Measurements from ENCODE around the gene SMG6.

The SMG6 gene

DNA sequence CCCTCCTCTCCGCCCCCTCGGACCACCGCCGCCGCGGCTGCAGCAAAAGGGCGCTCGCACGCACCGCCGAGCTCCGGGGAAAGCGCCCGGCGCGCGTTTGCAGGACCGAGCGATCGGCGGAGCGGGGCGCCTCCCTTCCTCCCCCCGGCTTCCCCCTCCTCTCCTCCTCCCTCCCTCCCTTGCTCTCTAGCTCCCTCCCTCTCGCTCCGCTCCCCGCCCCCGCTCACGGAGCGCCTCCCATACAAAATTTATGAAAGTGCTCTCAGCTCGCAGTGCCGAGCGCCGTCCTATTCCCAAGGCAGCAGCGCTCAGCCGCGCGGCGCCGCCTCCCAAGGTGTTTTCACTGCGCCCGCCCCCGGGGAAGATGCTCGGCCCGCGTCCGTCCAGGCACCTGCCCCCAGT, 278.4 kb downstream of the SMG6 start, which contains the start of gene RTN4RL1 (continued):
- TF ChIP-seq ZNF501 (tag by site-specific recombination; IDR thresholded peaks at IDR 0.05) (0 out of 2 replicates have a peak, but pooled peaks have one; percentile 12), PRDM4 (tag by site-specific recombination; IDR thresholded peaks at IDR 0.05) (peak; percentile 36; the same call in 1 of the 2 replicates), GLI2 (tag by site-specific recombination; IDR thresholded peaks at IDR 0.05; ENCODE audit: borderline replicate concordance, low read depth) (no peak), ZBTB8A (tag by site-specific recombination; IDR thresholded peaks at IDR 0.05) (peak; percentile 10; the same call in 1 of the 2 replicates), SP2 (tag by site-specific recombination; IDR thresholded peaks at IDR 0.05) (peak; percentile 89), ZBTB48 (tag by site-specific recombination; IDR thresholded peaks at IDR 0.05) (0 out of 2 replicates have a peak, but pooled peaks have one; percentile 12), PRDM1 (tag by site-specific recombination; IDR thresholded peaks at IDR 0.05) (peak; percentile 58; the same call in 1 of the 2 replicates), KLF7 (tag by site-specific recombination; IDR thresholded peaks at IDR 0.05; ENCODE audit: borderline replicate concordance) (peak; percentile 61; the same call in 1 of the 2 replicates), GLIS2 (tag by site-specific recombination; IDR thresholded peaks at IDR 0.05) (peak; percentile 60; the same call in 1 of the 2 replicates), ZNF274 (IDR thresholded peaks at IDR 0.05; ENCODE audit: low read length) (no peak), ZNF274 (tag by site-specific recombination; IDR thresholded peaks at IDR 0.05; ENCODE audit: borderline replicate concordance) (no peak), ZFHX2 (tag by site-specific recombination; conservative IDR thresholded peaks at IDR 0.05) (peak; percentile 88), ZFP3 (tag by site-specific recombination; IDR thresholded peaks at IDR 0.05; ENCODE audit: low read depth) (no peak), MZF1 (tag by site-specific recombination; IDR thresholded peaks at IDR 0.05; ENCODE audit: borderline replicate concordance) (no peak), CTCF (tag by site-specific recombination; IDR thresholded peaks at IDR 0.05) (peak; percentile 88), HOXC10 (CRISPR knock-in tag; IDR thresholded peaks at IDR 0.05) (no peak), ZNF623 (tag by site-specific recombination; IDR thresholded peaks at IDR 0.05) (no peak), ZBTB1 (tag by site-specific recombination; IDR thresholded peaks at IDR 0.05) (no peak), ZNF843 (tag by site-specific recombination; IDR thresholded peaks at IDR 0.05) (peak; percentile 39; the same call in 1 of the 2 replicates), ZIC2 (tag by site-specific recombination; IDR thresholded peaks at IDR 0.05) (no peak), ZBTB44 (tag by site-specific recombination; IDR thresholded peaks at IDR 0.05) (no peak), ZNF514 (tag by site-specific recombination; IDR thresholded peaks at IDR 0.05) (no peak), WT1 (tag by site-specific recombination; IDR thresholded peaks at IDR 0.05) (peak; percentile 91), ZNF335 (tag by site-specific recombination; conservative IDR thresholded peaks at IDR 0.05) (peak; percentile 71; the same call in 1 of the 2 replicates), ZNF112 (tag by site-specific recombination; IDR thresholded peaks at IDR 0.05) (no peak)
- TF ChIP-seq, protein P1, sequence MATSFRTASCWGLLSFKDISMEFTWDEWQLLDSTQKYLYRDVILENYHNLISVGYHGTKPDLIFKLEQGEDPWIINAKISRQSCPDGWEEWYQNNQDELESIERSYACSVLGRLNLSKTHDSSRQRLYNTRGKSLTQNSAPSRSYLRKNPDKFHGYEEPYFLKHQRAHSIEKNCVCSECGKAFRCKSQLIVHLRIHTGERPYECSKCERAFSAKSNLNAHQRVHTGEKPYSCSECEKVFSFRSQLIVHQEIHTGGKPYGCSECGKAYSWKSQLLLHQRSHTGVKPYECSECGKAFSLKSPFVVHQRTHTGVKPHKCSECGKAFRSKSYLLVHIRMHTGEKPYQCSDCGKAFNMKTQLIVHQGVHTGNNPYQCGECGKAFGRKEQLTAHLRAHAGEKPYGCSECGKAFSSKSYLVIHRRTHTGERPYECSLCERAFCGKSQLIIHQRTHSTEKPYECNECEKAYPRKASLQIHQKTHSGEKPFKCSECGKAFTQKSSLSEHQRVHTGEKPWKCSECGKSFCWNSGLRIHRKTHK (tag by site-specific recombination; IDR thresholded peaks at IDR 0.05): no peak
- TF ChIP-seq, protein P2, sequence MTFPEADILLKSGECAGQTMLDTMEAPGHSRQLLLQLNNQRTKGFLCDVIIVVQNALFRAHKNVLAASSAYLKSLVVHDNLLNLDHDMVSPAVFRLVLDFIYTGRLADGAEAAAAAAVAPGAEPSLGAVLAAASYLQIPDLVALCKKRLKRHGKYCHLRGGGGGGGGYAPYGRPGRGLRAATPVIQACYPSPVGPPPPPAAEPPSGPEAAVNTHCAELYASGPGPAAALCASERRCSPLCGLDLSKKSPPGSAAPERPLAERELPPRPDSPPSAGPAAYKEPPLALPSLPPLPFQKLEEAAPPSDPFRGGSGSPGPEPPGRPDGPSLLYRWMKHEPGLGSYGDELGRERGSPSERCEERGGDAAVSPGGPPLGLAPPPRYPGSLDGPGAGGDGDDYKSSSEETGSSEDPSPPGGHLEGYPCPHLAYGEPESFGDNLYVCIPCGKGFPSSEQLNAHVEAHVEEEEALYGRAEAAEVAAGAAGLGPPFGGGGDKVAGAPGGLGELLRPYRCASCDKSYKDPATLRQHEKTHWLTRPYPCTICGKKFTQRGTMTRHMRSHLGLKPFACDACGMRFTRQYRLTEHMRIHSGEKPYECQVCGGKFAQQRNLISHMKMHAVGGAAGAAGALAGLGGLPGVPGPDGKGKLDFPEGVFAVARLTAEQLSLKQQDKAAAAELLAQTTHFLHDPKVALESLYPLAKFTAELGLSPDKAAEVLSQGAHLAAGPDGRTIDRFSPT (tag by site-specific recombination; IDR thresholded peaks at IDR 0.05): no peak
- TF ChIP-seq, protein P3, sequence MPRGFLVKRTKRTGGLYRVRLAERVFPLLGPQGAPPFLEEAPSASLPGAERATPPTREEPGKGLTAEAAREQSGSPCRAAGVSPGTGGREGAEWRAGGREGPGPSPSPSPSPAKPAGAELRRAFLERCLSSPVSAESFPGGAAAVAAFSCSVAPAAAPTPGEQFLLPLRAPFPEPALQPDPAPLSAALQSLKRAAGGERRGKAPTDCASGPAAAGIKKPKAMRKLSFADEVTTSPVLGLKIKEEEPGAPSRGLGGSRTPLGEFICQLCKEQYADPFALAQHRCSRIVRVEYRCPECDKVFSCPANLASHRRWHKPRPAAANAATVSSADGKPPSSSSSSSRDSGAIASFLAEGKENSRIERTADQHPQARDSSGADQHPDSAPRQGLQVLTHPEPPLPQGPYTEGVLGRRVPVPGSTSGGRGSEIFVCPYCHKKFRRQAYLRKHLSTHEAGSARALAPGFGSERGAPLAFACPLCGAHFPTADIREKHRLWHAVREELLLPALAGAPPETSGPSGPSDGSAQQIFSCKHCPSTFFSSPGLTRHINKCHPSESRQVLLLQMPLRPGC (tag by site-specific recombination; IDR thresholded peaks at IDR 0.05): no peak
